Measurements from ENCODE around the gene ANKH. TPM values are rescaled to one million over a fixed set of nuclear protein-coding genes. Genes with fewer than 3 reads are reported as not detected.

The ANKH gene
- total and polyA plus RNA-seq, 12 donors: 4.8 to 45.6 (median 30.9) TPM

- Histone ChIP-seq H3K4me1 (replicated peaks in 1 of 2) (no peaks in the 10 kb centered on the region), H3K9me3 (replicated peaks in 1 of 3) (no peaks in the 10 kb centered on the region), H3K4me3 (no peak overlapping the region), H3K27ac (no peak overlapping the region), H3K27me3 (no peaks in the 10 kb centered on the region), H3K36me3 (replicated peaks in 1 of 2) (peaks cover 0 to 52% of the 10 kb centered on the region in 2 donors)
- no peak for DNase-seq
- no peak for TF ChIP-seq POLR2A (IDR thresholded peaks at IDR 0.05)
- TF ChIP-seq CTCF (IDR thresholded peaks at IDR 0.05): no peak
- WGBS, 4 donors: 84 to 94% (median 87%) methylated on average over 5 to 12 of the region's 12 CpGs
- intact Hi-C loops (cut with DNase I): no loop called here
These were observed 123.2 kb downstream of the ANKH start for GRCh38 chr5:14748180-14748900.

GRCh38 chr5:14745753-14746152 is 125.8 kb downstream of the ANKH start:
- no peak for DNase-seq
- Histone ChIP-seq H3K9me3 (replicated peaks in 1 of 3) (no peaks in the 10 kb centered on the region), H3K27me3 (no peaks in the 10 kb centered on the region), H3K27ac (no peak overlapping the region), H3K4me1 (replicated peaks in 1 of 2) (no peaks in the 10 kb centered on the region), H3K36me3 (replicated peaks in 1 of 2) (peaks cover 0 to 46% of the 10 kb centered on the region in 2 donors), H3K4me3 (no peak overlapping the region)
- TF ChIP-seq POLR2A (IDR thresholded peaks at IDR 0.05): no peak
- 92 to 98% (median 94%) methylated on average over 11 to 14 of the region's 14 CpGs for WGBS, 4 donors
- intact Hi-C loops (cut with DNase I): no loop called here

- peaks cover 0 to under 1% of the 10 kb centered on the region in 2 donors for H3K4me1 ChIP-seq (replicated peaks in 1 of 2)
- H3K27ac ChIP-seq: no peak overlapping the region
- no peaks in the 10 kb centered on the region for H3K9me3 ChIP-seq (replicated peaks in 1 of 3)
- no peaks in the 10 kb centered on the region for H3K27me3 ChIP-seq
- H3K4me3 ChIP-seq: no peak overlapping the region
- TF ChIP-seq CTCF (IDR thresholded peaks at IDR 0.05) (no peak), POLR2A (IDR thresholded peaks at IDR 0.05) (no peak)
- intact Hi-C loops (cut with DNase I): no loop called here
- 78 to 88% (median 86%) methylated on average over 5 of the region's 5 CpGs for WGBS, 4 donors
- no peak for DNase-seq
- H3K36me3 ChIP-seq (replicated peaks in 1 of 2): peaks cover 0 to 40% of the 10 kb centered on the region in 2 donors
These were observed 126.4 kb downstream of the ANKH start for GRCh38 chr5:14745188-14745563.

GRCh38 chr5:14744296-14745187 is 127.0 kb downstream of the ANKH start:
- H3K27ac ChIP-seq: no peak overlapping the region
- no peaks in the 10 kb centered on the region for H3K27me3 ChIP-seq
- peaks cover 0 to 36% of the 10 kb centered on the region in 2 donors for H3K36me3 ChIP-seq (replicated peaks in 1 of 2)
- intact Hi-C loops (cut with DNase I): no loop called here
- no peak for TF ChIP-seq POLR2A (IDR thresholded peaks at IDR 0.05)
- TF ChIP-seq CTCF (IDR thresholded peaks at IDR 0.05): no peak
- no peaks in the 10 kb centered on the region for H3K9me3 ChIP-seq (replicated peaks in 1 of 3)
- 72 to 85% (median 83%) methylated on average over 10 to 14 of the region's 14 CpGs for WGBS, 4 donors
- peaks cover 0 to 5% of the 10 kb centered on the region in 2 donors for H3K4me1 ChIP-seq (replicated peaks in 1 of 2)
- no peak overlapping the region for H3K4me3 ChIP-seq
- no peak for DNase-seq
